GM12878 (cell line): ENCODE data around the gene BCL10. TPM values are rescaled to one million over a fixed set of nuclear protein-coding genes. Genes with fewer than 3 reads are reported as not detected.

Experiments used
- ATAC-seq: fragments of 200-7000 bp; cut with Tn5 transposase; 3 replicates; pipeline ENCODE4 v1.9.1; 2020; ENCODE audit warnings: mild to moderate bottlenecking, moderate library complexity
- BruUV-seq: library from RNA; stranded (reverse); fragments of 400-500 nt; replicated peaks from 2 replicates; lab custom pipeline; 2021; lab: Mats Ljungman, UMichigan
- CTCF ChIA-PET: fragments of 300-600 bp; sonication (Branson Sonifier 250); formaldehyde crosslinking; extraction: SDS; loops from one replicate; lab custom pipeline; 2021; ENCODE audit warnings: inconsistent platforms; lab: Yijun Ruan, JAX
- POLR2A ChIA-PET: fragments of 350-600 bp; formaldehyde crosslinking; extraction: SDS; loops from one replicate; lab custom pipeline; 2021; ENCODE audit warnings: inconsistent platforms; lab: Charles Lee
- RAD21 ChIA-PET: fragments of 300-600 bp; sonication (Branson Sonifier 250); formaldehyde crosslinking; loops from one replicate; lab custom pipeline; 2023; ENCODE audit warnings: antibody characterized with exemption; ENCODE audit not compliant: unreplicated experiment; lab: Charles Lee
- SMC1A ChIA-PET: fragments of 300-600 bp; sonication (Branson Sonifier 250); formaldehyde crosslinking; loops from one replicate; lab custom pipeline; 2023; ENCODE audit not compliant: unreplicated experiment, uncharacterized antibody; lab: Charles Lee
- DNase-seq: peaks from one replicate; pipeline ENCODE4 v3.0.0-alpha.2; 2011; ENCODE audit warnings: low read depth, low spot score
- FAIRE-seq: peaks from 3 replicates; lab custom pipeline; 2011; peaks lifted over from hg19 to GRCh38; lab: Jason Lieb, UNC
- H2AFZ ChIP-seq: 2 replicates; pipeline ENCODE4 v1.6.0; 2011; ENCODE audit warnings: low read depth, low read length, control low read depth; ENCODE audit not compliant: control insufficient read depth
- H3K27ac ChIP-seq: 2 replicates; pipeline ENCODE4 v1.5.1; 2011; ENCODE audit warnings: control low read depth; ENCODE audit not compliant: control insufficient read depth, insufficient read depth
- H3K27me3 ChIP-seq, 2 experiments: replicated peaks in 1 of 2; 2 replicates each; pipeline versions ENCODE4 v1.6.0 to v1.6.1; 2011; ENCODE audit warnings: low read length in 1 of 2; ENCODE audit not compliant: control insufficient read depth in 2 of 2, insufficient read depth in 2 of 2
- H3K36me3 ChIP-seq, 2 experiments: 2 replicates each; pipeline ENCODE4 v1.5.1; 2011; ENCODE audit warnings: low read length in 1 of 2; ENCODE audit not compliant: control insufficient read depth in 2 of 2, insufficient read depth in 2 of 2
- H3K4me1 ChIP-seq: 2 replicates; pipeline ENCODE4 v1.6.1; 2011; ENCODE audit warnings: mild to moderate bottlenecking, low read length, moderate library complexity, mixed read lengths; ENCODE audit not compliant: control insufficient read depth, insufficient read depth
- H3K4me2 ChIP-seq: 2 replicates; pipeline ENCODE4 v1.6.0; 2011; ENCODE audit warnings: control low read depth; ENCODE audit not compliant: control insufficient read depth, insufficient read depth
- H3K4me3 ChIP-seq: fragments of 200-600 bp; sonication (generic); 2 replicates; pipeline ENCODE4 v1.5.1; 2016
- H3K79me2 ChIP-seq: 2 replicates; pipeline ENCODE4 v1.6.0; 2011; ENCODE audit warnings: low read length; ENCODE audit not compliant: control insufficient read depth, insufficient read depth
- H3K9ac ChIP-seq: 2 replicates; pipeline ENCODE4 v1.8.0; 2011; ENCODE audit warnings: low read length, control low read depth, mixed read lengths; ENCODE audit not compliant: control insufficient read depth, insufficient read depth
- H3K9me3 ChIP-seq: replicated peaks from 3 replicates; pipeline ENCODE4 v1.5.1; 2011; ENCODE audit warnings: mild to moderate bottlenecking, low read length; ENCODE audit not compliant: control insufficient read depth, insufficient read depth
- H4K20me1 ChIP-seq: 2 replicates; pipeline ENCODE4 v1.6.0; 2011; ENCODE audit not compliant: control insufficient read depth, insufficient read depth
- ATF7 ChIP-seq: fragments of 450-650 bp; IDR thresholded peaks from 2 replicates; pipeline ENCODE4 v1.6.1; 2016; ENCODE audit warnings: low read depth, mild to moderate bottlenecking
- BACH1 ChIP-seq: fragments of 450-650 bp; IDR thresholded peaks from 2 replicates; pipeline ENCODE4 v1.6.1; 2017; ENCODE audit warnings: mild to moderate bottlenecking, borderline replicate concordance
- BCL3 ChIP-seq: IDR thresholded peaks from 2 replicates; pipeline ENCODE4 v1.6.1; 2011; ENCODE audit warnings: borderline replicate concordance, low read depth, mild to moderate bottlenecking, moderate library complexity, low read length; ENCODE audit not compliant: insufficient read depth, poor library complexity, severe bottlenecking
- CBFB ChIP-seq: IDR thresholded peaks from 2 replicates; pipeline ENCODE4 v1.6.1; 2016; ENCODE audit warnings: antibody characterized with exemption, low read depth
- CREM ChIP-seq: IDR thresholded peaks from 2 replicates; pipeline ENCODE4 v1.6.1; 2014; ENCODE audit warnings: antibody characterized with exemption, low read depth
- DPF2 ChIP-seq: fragments of 450-650 bp; IDR thresholded peaks from 2 replicates; pipeline ENCODE4 v1.6.1; 2017; ENCODE audit warnings: mild to moderate bottlenecking
- EGR1 ChIP-seq, 2 experiments: IDR thresholded peaks; 1 replicate in 1 of 2; 2 replicates in 1 of 2; pipeline ENCODE4 v1.6.1; 2011 to 2012; ENCODE audit warnings: low read depth in 2 of 2, low read length in 2 of 2, borderline replicate concordance in 1 of 2, mild to moderate bottlenecking in 1 of 2, moderate library complexity in 1 of 2
- GABPA ChIP-seq: IDR thresholded peaks from 2 replicates; pipeline ENCODE4 v1.6.1; 2014; ENCODE audit warnings: antibody characterized with exemption, low read depth, mild to moderate bottlenecking, inconsistent platforms
- IRF5 ChIP-seq: fragments of 450-650 bp; IDR thresholded peaks from 2 replicates; pipeline ENCODE4 v1.6.1; 2017; ENCODE audit warnings: borderline replicate concordance
- JUND ChIP-seq: IDR thresholded peaks from 2 replicates; pipeline ENCODE4 v1.6.1; 2012; ENCODE audit warnings: low read depth, mild to moderate bottlenecking, low read length, improper control_type of control experiment, moderate library complexity
- MEF2B ChIP-seq: fragments of 450-650 bp; IDR thresholded peaks from 2 replicates; pipeline ENCODE4 v1.6.1; 2018; ENCODE audit warnings: mild to moderate bottlenecking, moderate library complexity; ENCODE audit not compliant: partially characterized antibody, poor library complexity, severe bottlenecking
- NBN ChIP-seq: fragments of 450-650 bp; IDR thresholded peaks from 2 replicates; pipeline ENCODE4 v1.6.1; 2016
- SIN3A ChIP-seq: IDR thresholded peaks from 2 replicates; pipeline ENCODE4 v1.6.1; 2012; ENCODE audit warnings: low read depth, low read length, improper control_type of control experiment
- SMC3 ChIP-seq: IDR thresholded peaks from 2 replicates; pipeline ENCODE4 v1.6.1; 2011; ENCODE audit warnings: low read length, improper control_type of control experiment, borderline replicate concordance
- SREBF2 ChIP-seq: IDR thresholded peaks from 2 replicates; pipeline ENCODE4 v1.6.1; 2012; ENCODE audit warnings: mild to moderate bottlenecking, low read length
- WRNIP1 ChIP-seq: IDR thresholded peaks from 2 replicates; pipeline ENCODE4 v1.6.1; 2011; ENCODE audit warnings: low read depth, low read length, improper control_type of control experiment, borderline replicate concordance
- in situ Hi-C: fragments of 300-500 bp; cut with MboI; formaldehyde crosslinking; loops from 9 replicates; pipeline ENCODE4 v1.14.3; 2018; ENCODE audit warnings: mixed read lengths
- intact Hi-C: fragments of 100-400 bp; cut with micrococcal nuclease; formaldehyde crosslinking; loops from one replicate; pipeline ENCODE4 v1.14.2; 2022; ENCODE audit not compliant: unreplicated experiment
- polyA plus RNA-seq, 11 experiments: library from polyadenylated mRNA; depleted of rRNA in 4 of 11; unstranded in 6 of 11; stranded (reverse) in 5 of 11; fragments of >200 nt; fragmentation: Nextera tagmentation in 4 of 11; fragmentation: Illumina TruSeq in 1 of 11; extraction: Ambion mirVana in 4 of 11; extraction: Trizol in 1 of 11; gene quantifications; 1 replicate in 1 of 11; 2 replicates in 10 of 11; pipeline versions ENCODE4 v1.2.1 to v1.2.3, GENCODE V29; 2011 to 2016; ENCODE audit warnings: inconsistent platforms in 2 of 11, missing spikeins in 2 of 11, low read depth in 1 of 11
- total RNA-seq, 4 experiments: library from RNA; depleted of rRNA in 3 of 4; stranded (reverse); fragments of >200 nt in 3 of 4; fragmentation: Illumina TruSeq in 1 of 4; extraction: Trizol in 1 of 4; gene quantifications; 2 replicates each; pipeline versions ENCODE4 v1.2.1 to v1.2.3, GENCODE V29; 2013 to 2021

BCL10 gene
- total and polyA plus RNA-seq, 10 of the 15 experiments (the other 5 are each of a cell fraction or from before 2014, with no cell fraction given) = 10.6 to 35.2 (median 19.5) TPM

- no TSS peak for BruUV-seq
- ChIA-PET SMC1A (interaction anchor here (1.5 to 11.0 kb wide), 3 partner anchors 8 to 291 kb away, joined by 3 to 110 read pairs (median 4); partner anchors contain the start of gene BCL10), RAD21 (interaction anchor here (2.3 kb wide), 1 partner anchor 318 kb away, joined by 5 read pairs; no protein-coding TSS in a partner anchor), POLR2A (interaction anchor here (6.6 kb wide), 1 partner anchor 12 kb away, joined by 61 read pairs; the partner anchor contains the start of gene BCL10), CTCF (interaction anchor here (1.0 to 12.1 kb wide), 4 partner anchors 8 to 325 kb away, joined by 3 to 229 read pairs (median 7); partner anchors contain the start of gene BCL10)
- H4K20me1 ChIP-seq = no peaks in the 10 kb centered on the region
- H3K27me3 ChIP-seq = no peaks in the 10 kb centered on the region
- peaks cover 0 to 14% of the 10 kb centered on the region in 2 experiments; a peak in 3 of 4 replicates for H3K36me3 ChIP-seq
- no peaks in the 10 kb centered on the region for H3K9me3 ChIP-seq
- H3K27ac ChIP-seq = no peak overlapping the region
- DNase-seq (no peak), ATAC-seq (no peak), FAIRE-seq (no peak)
- H3K9ac ChIP-seq = no peak overlapping the region
- H3K4me3 ChIP-seq = no peak overlapping the region
- H3K4me1 ChIP-seq = no peaks in the 10 kb centered on the region
- TF ChIP-seq CBFB = no peak
- TF ChIP-seq MEF2B = no peak
- TF ChIP-seq JUND = no peak
- no peak for TF ChIP-seq SMC3
- TF ChIP-seq GABPA = no peak
- no peak for TF ChIP-seq SREBF2
- TF ChIP-seq WRNIP1 = no peak
- TF ChIP-seq IRF5 = no peak
- no peak for TF ChIP-seq ATF7
- no peak for TF ChIP-seq DPF2
- TF ChIP-seq NBN = no peak
- TF ChIP-seq BCL3 = no peak
- TF ChIP-seq CREM = no peak
- no peak for TF ChIP-seq BACH1
- TF ChIP-seq SIN3A = no peak
- TF ChIP-seq EGR1 (IDR thresholded peaks at IDR 0.05; ENCODE audit: borderline replicate concordance in 1 of 2, low read depth in 2 of 2, low read length in 2 of 2) = no peak
- H2AFZ ChIP-seq = no peak overlapping the region
- in situ Hi-C loops = no loop called here
- H3K4me2 ChIP-seq = no peak overlapping the region
- intact Hi-C loops = no loop called here
- peaks cover 15% of the 10 kb centered on the region for H3K79me2 ChIP-seq
Measured at GRCh38 chr1:85262985-85263384, 13.4 kb downstream of the BCL10 start.
